Measurements from ENCODE around the gene MTUS2. TPM values are rescaled to one million over a fixed set of nuclear protein-coding genes. Genes with fewer than 3 reads are reported as not detected.

MTUS2 gene
- total RNA-seq, 1 experiment from 2014 or later: not detected

- no peaks in the 10 kb centered on the region for H4K20me1 ChIP-seq (ENCODE audit: low read length)
- no peak overlapping the region for H3K27ac ChIP-seq (ENCODE audit: low read length)
- no peak for TF ChIP-seq EZH2 (IDR thresholded peaks at IDR 0.05; ENCODE audit: low read length, unreplicated experiment)
- TF ChIP-seq EZH2phosphoT487 (IDR thresholded peaks at IDR 0.05; ENCODE audit: borderline replicate concordance, low read length): no peak
- no peak for TF ChIP-seq CTCF (conservative IDR thresholded peaks at IDR 0.05; ENCODE audit: low read depth, low read length)
- H3K4me2 ChIP-seq (ENCODE audit: low read length): no peak overlapping the region
- H3F3A ChIP-seq (ENCODE audit: low read length, unreplicated experiment): no peaks in the 10 kb centered on the region
- no peaks in the 10 kb centered on the region for H3K79me2 ChIP-seq (ENCODE audit: low read length)
- no peak overlapping the region for H3K4me3 ChIP-seq (ENCODE audit: low read length)
- BruUV-seq (replicated peaks): no TSS peak
- no peaks in the 10 kb centered on the region for H3K9me3 ChIP-seq (ENCODE audit: low read length)
- ChIA-PET CTCF (no interaction called here), POLR2A (ENCODE audit: unreplicated experiment) (no interaction called here)
- H2AFZ ChIP-seq (ENCODE audit: low read length): no peak overlapping the region
- H3K9me2 ChIP-seq (replicated peaks; ENCODE audit: low read length): no peaks in the 10 kb centered on the region
- ATAC-seq (no peak), DNase-seq (no peak)
- no peaks in the 10 kb centered on the region for H3K36me3 ChIP-seq (ENCODE audit: low read depth, low read length)
- H3K27me3 ChIP-seq (ENCODE audit: low read length): 0 out of 2 replicates have a peak, but pooled peaks cover 15% of the 10 kb centered on the region
- no peak overlapping the region for H3K9ac ChIP-seq (ENCODE audit: low read length)
- no peaks in the 10 kb centered on the region for H3K4me1 ChIP-seq (ENCODE audit: insufficient read depth, low read length)
- intact Hi-C loops (cut with micrococcal nuclease): no loop called here
Measured at GRCh38 chr13:28890712-28891111, 70.6 kb downstream of the MTUS2 start.

GRCh38 chr13:28918030-28918429, 97.9 kb downstream of the MTUS2 start:
- CTCF ChIA-PET: no interaction called here
- Histone ChIP-seq H3K36me3 (ENCODE audit: low read depth, low read length) (no peaks in the 10 kb centered on the region), H3K9me3 (ENCODE audit: low read length) (peaks cover 4% of the 10 kb centered on the region; the same call in 1 of the 2 replicates), H3K4me3 (ENCODE audit: low read length) (no peak overlapping the region), H3K4me2 (ENCODE audit: low read length) (no peak overlapping the region), H4K20me1 (ENCODE audit: low read length) (no peaks in the 10 kb centered on the region), H3F3A (ENCODE audit: low read length, unreplicated experiment) (no peaks in the 10 kb centered on the region), H3K4me1 (ENCODE audit: insufficient read depth, low read length) (no peaks in the 10 kb centered on the region), H3K27me3 (ENCODE audit: low read length) (no peaks in the 10 kb centered on the region), H3K9ac (ENCODE audit: low read length) (no peak overlapping the region), H3K79me2 (ENCODE audit: low read length) (no peaks in the 10 kb centered on the region), H3K9me2 (replicated peaks; ENCODE audit: low read length) (no peaks in the 10 kb centered on the region), H2AFZ (ENCODE audit: low read length) (no peak overlapping the region), H3K27ac (ENCODE audit: low read length) (no peak overlapping the region)
- DNase-seq: no peak
- no TSS peak for BruUV-seq (replicated peaks)
- TF ChIP-seq EZH2phosphoT487 (IDR thresholded peaks at IDR 0.05; ENCODE audit: borderline replicate concordance, low read length): no peak
- TF ChIP-seq CTCF (conservative IDR thresholded peaks at IDR 0.05; ENCODE audit: low read depth, low read length): no peak
- TF ChIP-seq EZH2 (IDR thresholded peaks at IDR 0.05; ENCODE audit: low read length, unreplicated experiment): no peak
- no peak for ATAC-seq
- intact Hi-C loops (cut with micrococcal nuclease): no loop called here
- POLR2A ChIA-PET (ENCODE audit: unreplicated experiment): no interaction called here

GRCh38 chr13:28922341-28922740, 102.2 kb downstream of the MTUS2 start:
- Histone ChIP-seq H3F3A (ENCODE audit: low read length, unreplicated experiment) (no peaks in the 10 kb centered on the region), H3K9me2 (replicated peaks; ENCODE audit: low read length) (no peaks in the 10 kb centered on the region), H3K27ac (ENCODE audit: low read length) (no peak overlapping the region), H2AFZ (ENCODE audit: low read length) (no peak overlapping the region), H3K4me3 (ENCODE audit: low read length) (no peak overlapping the region), H4K20me1 (ENCODE audit: low read length) (no peaks in the 10 kb centered on the region), H3K27me3 (ENCODE audit: low read length) (peaks cover 7% of the 10 kb centered on the region; the same call in 1 of the 2 replicates), H3K9me3 (ENCODE audit: low read length) (no peaks in the 10 kb centered on the region), H3K4me2 (ENCODE audit: low read length) (no peak overlapping the region), H3K36me3 (ENCODE audit: low read depth, low read length) (no peaks in the 10 kb centered on the region), H3K9ac (ENCODE audit: low read length) (no peak overlapping the region), H3K4me1 (ENCODE audit: insufficient read depth, low read length) (no peaks in the 10 kb centered on the region), H3K79me2 (ENCODE audit: low read length) (no peaks in the 10 kb centered on the region)
- ChIA-PET CTCF (no interaction called here), POLR2A (ENCODE audit: unreplicated experiment) (no interaction called here)
- BruUV-seq (replicated peaks): no TSS peak
- TF ChIP-seq EZH2phosphoT487 (IDR thresholded peaks at IDR 0.05; ENCODE audit: borderline replicate concordance, low read length) (no peak), CTCF (conservative IDR thresholded peaks at IDR 0.05; ENCODE audit: low read depth, low read length) (no peak), EZH2 (IDR thresholded peaks at IDR 0.05; ENCODE audit: low read length, unreplicated experiment) (no peak)
- ATAC-seq: no peak
- DNase-seq: no peak
- intact Hi-C loops (cut with micrococcal nuclease): no loop called here
